Hematopoietic multipotent progenitor cell treated with erythropoietin and hydrocortisone succinate and interleukin-3 and kit ligand, for 17 days (in vitro differentiated cells): Measurements from ENCODE around the gene SCN2B.

Experiments
- DNase-seq: peaks from one replicate; pipeline ENCODE4 v3.0.0-alpha.2; 2015; ENCODE audit warnings: low spot score

Gene SCN2B

DNA sequence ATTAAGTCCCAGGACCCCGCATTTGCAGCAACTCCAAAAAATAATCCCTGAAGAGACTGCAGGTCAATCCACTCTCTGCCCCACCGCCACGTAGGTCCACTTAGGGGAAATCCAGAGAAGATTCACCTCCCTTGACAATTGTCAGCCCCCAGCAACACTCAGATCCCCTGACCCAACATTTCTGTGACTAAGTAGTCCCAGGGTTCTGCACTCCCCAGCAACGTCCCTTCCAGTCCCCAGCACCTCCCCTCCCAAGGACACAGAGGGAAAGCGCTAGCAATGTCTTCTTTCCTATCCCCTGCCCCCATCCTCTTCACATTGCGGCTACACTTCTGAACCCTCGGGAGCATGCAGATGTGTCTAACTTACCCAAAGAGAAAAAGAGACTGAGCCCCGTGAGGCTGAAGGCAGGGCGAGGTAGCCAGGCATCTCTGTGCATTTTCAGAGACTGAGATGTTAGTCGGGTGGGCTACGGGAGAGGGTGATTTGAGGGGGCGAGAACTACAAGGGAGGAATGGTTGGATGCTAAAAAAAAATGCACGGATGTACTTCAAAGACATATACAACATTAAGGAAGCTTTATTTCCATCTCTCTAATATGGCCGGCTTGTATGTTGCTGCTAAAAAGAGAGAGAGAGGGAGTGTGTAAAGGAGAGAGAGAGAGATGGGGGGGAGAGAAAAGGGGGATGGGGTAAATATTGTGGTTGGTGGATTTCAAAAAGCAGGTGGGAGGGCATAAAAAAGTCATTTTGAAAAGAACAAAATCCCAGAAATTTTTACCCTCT is at the start of gene SCN2B:
TSS of gene SCN2B (minus strand) at position 647 of the 785 bp plus-strand sequence. CDS start at position 439, 208 bp downstream.
- DNase-seq: no peak

- DNase-seq: no peak
Observed at GRCh38 chr11:118224511-118225188, 48.2 kb upstream of the SCN2B start, which contains the start of gene JAML. Gene JAML, minus strand, starts transcription at chr11:118225011. Its CDS starts 10,145 bp downstream, at chr11:118214866.

GRCh38 chr11:118223992-118224391 is 47.6 kb upstream of the SCN2B start:
- DNase-seq: no peak

GRCh38 chr11:118223570-118223969 is 47.1 kb upstream of the SCN2B start:
- no peak for DNase-seq

- no peak for DNase-seq
Observed at GRCh38 chr11:118222437-118222836, 46.0 kb upstream of the SCN2B start.

DNA sequence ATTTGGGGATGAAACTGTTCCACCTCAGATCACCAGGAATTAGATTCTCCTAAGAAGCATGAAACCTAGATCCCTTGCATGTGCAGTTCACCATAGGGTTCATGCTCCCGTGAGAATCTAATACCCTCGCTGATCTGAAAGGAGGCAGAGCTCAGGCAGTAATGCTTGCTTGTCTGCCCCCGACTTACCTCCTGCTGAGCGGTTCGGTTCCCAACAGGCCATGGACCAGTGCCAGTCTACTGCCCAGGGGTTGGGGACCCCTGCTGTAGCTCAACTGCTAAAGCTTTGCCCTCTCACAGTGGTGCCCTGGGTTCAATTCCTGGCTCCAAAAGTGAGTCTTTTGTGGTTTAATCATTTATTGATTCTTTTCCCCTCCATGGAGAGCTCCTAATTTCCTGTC is 45.0 kb upstream of the SCN2B start:
- no peak for DNase-seq

DNA sequence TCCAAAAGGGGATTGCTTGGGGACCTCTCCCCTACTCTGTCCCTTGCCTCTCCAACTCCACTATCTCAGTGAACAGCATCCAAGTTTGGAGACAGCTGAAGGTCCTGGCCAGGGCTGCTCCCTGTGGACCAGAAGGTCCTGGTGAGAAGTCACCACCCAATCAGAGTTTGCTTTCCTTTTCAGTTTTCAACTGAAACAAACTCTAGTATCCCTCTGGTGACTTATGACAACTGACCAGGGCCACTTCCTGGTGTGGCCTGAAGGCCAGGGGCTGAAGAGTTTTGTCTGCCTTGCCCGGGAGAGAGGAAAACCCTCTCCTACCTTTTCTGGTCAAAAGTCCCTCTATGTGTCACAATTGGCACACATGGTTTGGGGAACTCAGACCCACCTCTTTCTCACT is 43.3 kb upstream of the SCN2B start:
- no peak for DNase-seq

DNA sequence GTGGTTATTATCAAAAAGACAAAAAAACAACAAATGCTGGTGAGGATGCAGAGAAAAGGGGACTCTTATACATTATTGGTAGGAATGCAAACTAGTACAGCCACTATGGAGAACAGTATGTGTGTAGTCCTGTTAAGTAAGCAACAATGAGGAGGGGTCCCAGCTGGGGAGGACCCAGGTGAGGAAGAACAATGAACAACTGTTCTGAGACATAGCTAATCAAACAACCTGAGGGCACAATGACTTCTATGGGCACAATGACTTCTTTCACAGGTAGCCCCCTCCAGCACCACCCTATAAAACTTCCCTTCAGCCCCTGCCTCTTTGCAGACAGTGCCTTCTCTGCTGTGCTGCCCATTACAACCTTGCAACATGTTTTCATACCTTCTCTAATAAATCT is 42.8 kb upstream of the SCN2B start:
- DNase-seq: no peak

- DNase-seq: no peak
Observed at GRCh38 chr11:118217575-118217974, 41.1 kb upstream of the SCN2B start.

DNA sequence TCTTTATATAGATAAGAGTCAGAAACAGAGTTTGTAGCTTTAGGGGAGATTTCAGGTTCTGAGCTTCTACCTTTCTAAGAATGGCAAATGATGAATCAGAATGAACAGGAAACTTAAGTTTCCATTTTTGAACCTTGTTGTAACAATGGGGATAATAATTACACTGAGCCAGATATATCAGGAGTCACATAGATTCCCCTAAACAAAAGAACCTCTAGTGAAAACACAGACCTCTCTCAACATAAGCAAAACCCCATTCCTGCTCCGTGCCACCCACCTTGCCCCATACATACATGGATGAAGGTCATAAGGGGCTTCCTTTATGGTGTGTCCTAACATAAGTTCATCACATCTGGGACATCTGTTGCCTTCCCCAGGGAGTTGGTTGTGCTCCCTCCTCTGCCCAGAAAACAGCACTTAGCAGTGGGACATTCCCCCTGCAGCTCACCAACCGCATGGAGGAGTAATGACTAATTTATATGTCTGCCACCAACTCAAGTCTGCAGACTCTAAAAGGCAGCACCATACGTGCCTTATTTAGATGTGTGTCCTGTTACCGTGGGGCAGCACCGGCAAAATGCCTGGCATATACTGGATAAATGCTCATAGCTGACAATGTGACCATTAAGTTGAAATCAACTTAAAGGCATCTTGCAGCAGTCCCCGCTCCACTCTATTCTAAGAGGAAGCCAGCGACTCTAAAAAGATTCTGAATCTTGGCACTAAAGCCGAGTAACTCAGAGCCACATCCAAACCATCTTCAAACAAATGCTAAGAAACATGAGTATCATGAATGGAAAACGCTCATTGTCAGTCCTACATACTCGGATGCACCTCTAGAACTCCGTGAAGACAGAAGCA is 40.4 kb upstream of the SCN2B start:
- DNase-seq: no peak

DNA sequence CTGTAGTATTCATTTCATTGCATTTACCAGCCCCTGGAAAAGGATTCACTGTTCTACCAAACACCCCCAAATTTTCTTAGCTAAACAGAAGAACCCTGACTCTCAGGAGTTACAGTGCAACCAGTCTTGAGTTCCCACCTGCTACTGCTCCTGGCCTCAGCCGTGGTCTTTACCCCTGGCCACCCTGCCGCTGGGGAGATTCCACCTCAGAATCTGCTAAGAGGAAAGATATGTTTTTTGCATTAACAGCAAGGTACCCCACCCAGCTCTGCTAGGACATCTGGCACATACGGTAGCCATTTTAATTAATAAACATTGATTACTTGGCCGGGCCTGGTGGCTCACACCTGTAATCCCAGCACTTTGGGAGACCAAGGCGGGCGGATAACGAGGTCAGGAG is 39.3 kb upstream of the SCN2B start:
- no peak for DNase-seq

GRCh38 chr11:118215262-118215661 is 38.8 kb upstream of the SCN2B start:
- no peak for DNase-seq

DNA sequence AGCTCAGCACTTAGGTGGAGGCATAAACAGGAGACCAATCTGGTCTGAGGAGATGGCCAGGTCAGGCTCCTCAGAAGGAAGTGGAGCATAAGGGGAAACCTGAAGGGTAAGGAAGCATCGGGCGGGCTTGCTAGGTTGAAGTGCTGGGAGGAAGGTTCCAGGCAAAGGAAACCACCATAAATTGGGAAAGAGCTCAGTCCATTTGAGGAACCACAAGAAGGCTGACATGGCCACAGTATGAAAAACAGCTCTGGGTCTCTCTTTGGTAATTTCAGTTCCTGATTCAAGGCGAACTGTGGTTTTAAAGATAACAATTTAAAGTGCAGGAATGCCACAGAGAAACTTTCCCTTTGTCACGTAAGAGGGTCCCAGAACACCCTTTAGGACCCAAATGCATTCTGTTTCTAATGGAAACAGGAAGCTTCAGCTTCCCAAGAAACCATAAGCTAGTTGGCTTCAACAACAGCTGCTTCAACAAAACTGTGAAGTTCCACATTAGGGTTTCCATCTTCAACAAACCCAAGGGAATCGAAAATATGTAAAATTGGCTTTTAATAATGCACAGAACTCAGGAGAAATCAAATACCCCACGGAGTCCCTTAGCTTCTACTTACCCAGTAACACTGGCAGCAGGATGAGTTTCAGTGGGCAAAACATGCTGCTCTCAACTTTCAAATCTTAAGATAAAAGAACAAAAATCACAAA is 37.9 kb upstream of the SCN2B start:
- no peak for DNase-seq

GRCh38 chr11:118213781-118214180 is 37.3 kb upstream of the SCN2B start:
- no peak for DNase-seq

- DNase-seq: no peak
Observed at GRCh38 chr11:118213201-118213600, 36.8 kb upstream of the SCN2B start.

- DNase-seq: no peak
Observed at GRCh38 chr11:118212781-118213191, 36.3 kb upstream of the SCN2B start.

- DNase-seq: no peak
Observed at GRCh38 chr11:118212131-118212725, 35.8 kb upstream of the SCN2B start.

DNA sequence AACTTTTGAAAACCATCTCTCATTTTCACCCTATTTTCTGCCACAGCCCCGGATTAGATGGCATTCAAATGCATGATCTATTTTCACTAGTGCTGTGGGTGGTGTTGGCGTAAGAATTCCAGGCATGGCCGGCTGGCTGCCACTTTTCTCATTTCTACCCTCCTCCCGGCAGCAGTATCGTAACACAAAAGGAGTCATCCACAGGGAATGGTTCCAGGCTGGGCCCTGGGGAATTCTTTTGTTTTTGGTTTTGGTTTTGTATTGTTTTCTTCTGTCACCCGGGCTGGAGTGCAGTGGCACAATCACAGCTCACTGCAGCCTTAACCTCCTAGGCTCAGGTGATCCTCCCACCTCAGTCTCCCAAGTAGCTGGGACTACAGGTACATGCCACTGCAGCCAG is 34.6 kb upstream of the SCN2B start:
- no peak for DNase-seq

DNA sequence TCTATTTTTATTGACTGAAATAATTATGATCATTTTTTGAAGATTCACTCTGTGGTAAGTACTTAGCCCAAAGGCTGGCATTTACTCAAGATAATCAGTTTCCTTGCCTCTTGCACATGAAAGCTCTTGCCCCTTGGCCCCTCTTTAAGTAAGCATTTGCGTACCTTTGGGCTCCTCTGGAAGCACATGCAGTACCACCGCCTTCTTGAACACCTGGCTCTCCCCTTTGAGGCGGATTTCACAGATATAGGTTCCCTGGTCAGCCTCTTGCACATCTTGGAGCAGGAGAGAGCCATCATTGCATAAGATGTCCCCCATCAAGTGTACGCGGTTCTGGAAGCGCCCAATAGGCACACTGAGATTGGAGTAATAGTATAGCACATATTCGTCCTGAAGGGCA is 33.9 kb upstream of the SCN2B start:
- DNase-seq: no peak

DNA sequence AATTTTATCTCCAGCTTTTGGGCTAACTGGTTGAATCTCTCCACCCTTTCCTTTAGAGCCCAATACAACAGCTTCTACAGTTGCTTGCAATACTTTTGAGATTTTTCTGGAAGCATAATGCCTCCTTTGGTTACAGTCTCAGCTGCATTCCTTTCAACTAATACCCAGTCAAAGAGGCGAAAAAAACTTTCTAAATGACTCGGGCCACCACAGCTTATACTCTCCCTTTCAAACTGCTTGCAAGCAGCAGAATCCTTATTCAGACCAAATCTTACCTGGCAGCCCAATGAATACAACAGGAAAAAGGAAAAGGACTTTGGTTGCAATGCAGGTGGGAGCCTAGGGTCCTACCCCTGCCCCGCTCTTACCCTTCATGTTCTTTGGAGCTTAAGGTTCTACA is 32.6 kb upstream of the SCN2B start:
- no peak for DNase-seq

DNA sequence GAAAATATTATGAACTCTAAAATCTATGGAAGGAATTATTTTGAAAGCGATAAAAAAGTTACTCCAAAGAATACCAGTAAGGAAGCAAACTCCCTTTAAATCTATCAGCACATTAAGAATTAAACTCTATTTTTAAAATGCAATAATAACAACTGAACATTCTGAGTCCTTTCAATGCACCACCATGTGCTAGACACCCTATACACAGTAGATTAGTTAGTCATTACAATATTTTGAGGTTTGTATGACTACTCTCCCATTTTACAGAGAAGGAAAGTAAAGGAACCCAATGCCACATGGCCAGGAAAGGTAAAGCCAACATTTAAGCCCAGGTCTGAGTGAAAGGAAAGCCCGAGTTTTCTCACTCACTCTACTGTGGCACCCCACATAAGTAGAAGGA is 30.6 kb upstream of the SCN2B start:
- DNase-seq: no peak
